GM18861 (cell line): ENCODE data around the gene HFE.
"Not testable (repeated sequence)": the region's sequence is repeated elsewhere in the genome, so short reads cannot be mapped to it uniquely, and the experiment has no call there.

ENCODE experiments used
- ATAC-seq: cut with Tn5 transposase; IDR thresholded peaks from one replicate; pipeline ENCODE4 v1.9.1; 2021; ENCODE audit not compliant: unreplicated experiment

HFE gene

GRCh38 chr6:26105842-26106241, 18.6 kb downstream of the HFE start:
- no peak for ATAC-seq

- ATAC-seq = no peak
These were observed 20.7 kb downstream of the HFE start for GRCh38 chr6:26107935-26108334.

GRCh38 chr6:26109772-26110171, 22.5 kb downstream of the HFE start:
- ATAC-seq = no peak

GRCh38 chr6:26113570-26113969, 26.3 kb downstream of the HFE start:
- ATAC-seq = no peak

- ATAC-seq = no peak
These were observed 28.0 kb downstream of the HFE start for GRCh38 chr6:26115226-26115625.

- no peak for ATAC-seq
These were observed 29.0 kb downstream of the HFE start for GRCh38 chr6:26116267-26116666.

GRCh38 chr6:26118999-26119398, 31.8 kb downstream of the HFE start:
- ATAC-seq = no peak

- not testable (repeated sequence) for ATAC-seq
These were observed 32.9 kb downstream of the HFE start for GRCh38 chr6:26120115-26120514.

- no peak for ATAC-seq
These were observed 33.5 kb downstream of the HFE start for GRCh38 chr6:26120807-26121140.

- peak; percentile 21 for ATAC-seq
These were observed 34.1 kb downstream of the HFE start for GRCh38 chr6:26121141-26122004.

GRCh38 chr6:26122005-26122388, 34.8 kb downstream of the HFE start:
- ATAC-seq = no peak

- ATAC-seq = no peak
These were observed 35.2 kb downstream of the HFE start for GRCh38 chr6:26122402-26122792.

GRCh38 chr6:26122793-26123674, 35.8 kb downstream of the HFE start:
- peak; percentile 39 for ATAC-seq

- ATAC-seq = no peak
These were observed 36.4 kb downstream of the HFE start for GRCh38 chr6:26123675-26123946.

GRCh38 chr6:26123947-26124780, 36.9 kb downstream of the HFE start:
- peak; percentile 65 for ATAC-seq

GRCh38 chr6:26124781-26125685, 37.8 kb downstream of the HFE start:
- ATAC-seq = no peak

- no peak for ATAC-seq
These were observed 39.4 kb downstream of the HFE start for GRCh38 chr6:26126394-26127235.

GRCh38 chr6:26128013-26128771, 41.0 kb downstream of the HFE start:
- no peak for ATAC-seq

GRCh38 chr6:26129656-26130055, 42.4 kb downstream of the HFE start:
- ATAC-seq = no peak
